A673 (cell line): ENCODE measurements around the gene DTYMK. TPM values are rescaled to one million over a fixed set of nuclear protein-coding genes. Genes with fewer than 3 reads are reported as not detected.

ENCODE experiments used
- BruUV-seq: library from RNA; stranded (reverse); fragments of 400-500 nt; replicated peaks from 2 replicates; lab custom pipeline; 2021; lab: Mats Ljungman, UMichigan
- CTCF ChIA-PET: fragments of 300-600 bp; sonication (Branson Sonifier 250); formaldehyde crosslinking; loops from one replicate; lab custom pipeline; 2022; ENCODE audit warnings: antibody characterized with exemption; lab: Charles Lee
- POLR2A ChIA-PET: fragments of 300-600 bp; sonication (Branson Sonifier 250); formaldehyde crosslinking; loops from one replicate; lab custom pipeline; 2022; ENCODE audit warnings: antibody characterized with exemption; ENCODE audit not compliant: low non-redundant PET; lab: Charles Lee
- DNase-seq: peaks from one replicate; pipeline ENCODE4 v3.0.0-alpha.2; 2015; ENCODE audit warnings: low spot score
- H3K27ac ChIP-seq: fragments of 200-600 bp; sonication (generic); 2 replicates; pipeline ENCODE4 v1.5.1; 2016; ENCODE audit warnings: mixed run types, low read depth, mild to moderate bottlenecking, mixed read lengths, antibody characterized with exemption, low read length; ENCODE audit not compliant: poor library complexity, severe bottlenecking
- H3K27me3 ChIP-seq: fragments of 200-600 bp; sonication (generic); replicated peaks from 2 replicates; pipeline ENCODE4 v1.6.1; 2017; ENCODE audit warnings: mixed run types, low read depth, mild to moderate bottlenecking, mixed read lengths, antibody characterized with exemption, low read length; ENCODE audit not compliant: insufficient read depth, poor library complexity
- H3K36me3 ChIP-seq: fragments of 200-600 bp; sonication (generic); 2 replicates; pipeline ENCODE4 v1.6.1; 2016; ENCODE audit warnings: mixed run types, mild to moderate bottlenecking, mixed read lengths, antibody characterized with exemption, low read length; ENCODE audit not compliant: insufficient read depth, poor library complexity, severe bottlenecking
- H3K4me1 ChIP-seq: fragments of 200-600 bp; sonication (generic); 2 replicates; pipeline ENCODE4 v1.6.1; 2017; ENCODE audit warnings: mixed run types, mild to moderate bottlenecking, mixed read lengths, antibody characterized with exemption, low read length; ENCODE audit not compliant: insufficient read depth, poor library complexity, severe bottlenecking
- H3K4me3 ChIP-seq: fragments of 200-600 bp; sonication (generic); 2 replicates; pipeline ENCODE4 v1.5.1; 2016; ENCODE audit warnings: low read depth, mixed run types, mild to moderate bottlenecking, mixed read lengths, low read length; ENCODE audit not compliant: poor library complexity, severe bottlenecking
- H3K9me3 ChIP-seq: fragments of 200-600 bp; sonication (generic); 2 replicates; pipeline ENCODE4 v1.6.1; 2016; ENCODE audit warnings: mixed run types, low read depth, mild to moderate bottlenecking, mixed read lengths, antibody characterized with exemption, low read length; ENCODE audit not compliant: poor library complexity, severe bottlenecking
- CTCF ChIP-seq: fragments of 300-800, 200-600 bp; sonication (generic); conservative IDR thresholded peaks from 2 replicates; pipeline ENCODE4 v1.5.1; 2017; ENCODE audit warnings: low read depth, mild to moderate bottlenecking, antibody characterized with exemption, low read length, moderate library complexity, mixed read lengths
- EZH2 ChIP-seq: fragments of 200-600 bp; sonication (generic); IDR thresholded peaks from 2 replicates; pipeline ENCODE4 v1.6.1; 2017; ENCODE audit warnings: borderline replicate concordance, low read depth, mild to moderate bottlenecking, mixed read lengths, antibody characterized with exemption, low read length; ENCODE audit not compliant: poor library complexity, severe bottlenecking
- intact Hi-C: fragments of 100-400 bp; cut with micrococcal nuclease; formaldehyde crosslinking; loops from one replicate; pipeline ENCODE4 v1.10.0; 2022; ENCODE audit not compliant: unreplicated experiment
- total RNA-seq: library from RNA; stranded (reverse); gene quantifications from 2 replicates; pipeline ENCODE4 v1.2.3, GENCODE V29; 2021

DTYMK gene
- total RNA-seq, 1 experiment from 2014 or later, result 139 TPM

DNA sequence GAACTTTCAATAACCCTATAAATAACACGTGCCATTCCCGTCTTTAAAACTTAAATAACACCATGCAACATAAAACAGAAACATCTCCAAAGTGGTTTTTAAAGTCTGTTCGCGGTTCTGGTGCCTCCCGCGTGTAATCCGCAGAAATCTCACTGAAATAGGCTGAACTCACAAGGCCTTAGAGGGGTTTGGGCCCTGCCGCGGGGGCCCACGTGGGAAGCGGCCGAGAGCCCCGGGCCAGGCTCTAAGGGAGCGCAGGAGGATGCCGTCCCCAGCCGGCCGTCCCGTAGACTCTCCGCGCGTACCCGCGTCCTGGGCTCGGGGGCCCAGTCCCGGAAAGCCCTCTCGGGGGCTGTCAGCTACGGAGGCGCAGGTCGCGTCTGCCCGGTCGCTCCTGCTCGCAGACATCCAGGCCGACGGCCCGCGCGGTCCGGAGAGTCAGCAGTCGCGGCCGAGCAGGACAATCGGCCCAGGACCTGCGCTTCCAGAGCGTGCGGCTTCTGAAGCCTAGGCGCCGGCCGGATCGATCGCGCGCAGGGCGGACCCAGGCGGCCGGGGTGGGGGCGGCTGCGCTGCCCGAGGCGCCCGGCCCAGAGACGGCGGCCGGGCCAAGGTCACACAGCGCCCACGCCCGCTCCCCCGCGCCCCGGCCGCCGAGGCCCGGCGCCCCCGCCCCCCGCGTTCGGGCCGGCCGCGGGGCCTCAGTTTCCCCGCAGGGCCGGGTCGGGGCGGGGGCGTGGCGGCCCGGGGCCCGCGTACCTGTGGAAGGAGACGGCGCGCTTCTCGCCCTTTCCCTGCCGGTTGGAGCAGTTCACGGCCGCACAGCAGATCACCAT is 50.2 kb downstream of the DTYMK start:
- H3K4me1 ChIP-seq, result peaks cover 5% of the 10 kb centered on the region
- ChIA-PET CTCF (interaction anchor here (0.7 kb wide), 1 partner anchor 653 kb away, joined by 5 read pairs; no protein-coding TSS in a partner anchor), POLR2A (interaction anchor here (0.6 kb wide), 1 partner anchor 10 kb away, joined by 3 read pairs; no protein-coding TSS in a partner anchor)
- peak overlapping the region; percentile 96 for H3K4me3 ChIP-seq
- intact Hi-C loops, result no loop called here
- no TSS peak for BruUV-seq
- H3K27ac ChIP-seq, result peak overlapping the region; percentile 99
- H3K27me3 ChIP-seq, result no peaks in the 10 kb centered on the region
- no peaks in the 10 kb centered on the region for H3K9me3 ChIP-seq
- no peak for TF ChIP-seq EZH2
- no peak for TF ChIP-seq CTCF
- peak; percentile 51 for DNase-seq
- H3K36me3 ChIP-seq, result peaks cover 41% of the 10 kb centered on the region

GRCh38 chr2:241635756-241636155 is 50.9 kb downstream of the DTYMK start:
- Histone ChIP-seq H3K27ac (peak overlapping the region; percentile 99), H3K4me3 (peak overlapping the region; percentile 96), H3K4me1 (peaks cover 5% of the 10 kb centered on the region), H3K9me3 (no peaks in the 10 kb centered on the region), H3K36me3 (peaks cover 41% of the 10 kb centered on the region), H3K27me3 (no peaks in the 10 kb centered on the region)
- TF ChIP-seq CTCF (no peak), EZH2 (no peak)
- intact Hi-C loops, result no loop called here
- BruUV-seq, result TSS peak; percentile 45
- ChIA-PET CTCF (interaction anchor here (0.7 kb wide), 1 partner anchor 652 kb away, joined by 5 read pairs; no protein-coding TSS in a partner anchor), POLR2A (interaction anchor here (0.6 kb wide), 1 partner anchor 9 kb away, joined by 3 read pairs; no protein-coding TSS in a partner anchor)
- DNase-seq, result peak; percentile 23

GRCh38 chr2:241633561-241633960 is 53.1 kb downstream of the DTYMK start:
- Histone ChIP-seq H3K36me3 (peaks cover 36% of the 10 kb centered on the region), H3K4me3 (no peak overlapping the region), H3K27ac (no peak overlapping the region), H3K4me1 (peaks cover 2% of the 10 kb centered on the region), H3K9me3 (no peaks in the 10 kb centered on the region), H3K27me3 (no peaks in the 10 kb centered on the region)
- POLR2A ChIA-PET, result no interaction called here
- DNase-seq, result no peak
- TF ChIP-seq EZH2 (no peak), CTCF (no peak)
- CTCF ChIA-PET, result no interaction called here
- intact Hi-C loops, result no loop called here
- BruUV-seq, result TSS peak; percentile 8
